PC-9 (cell line): ENCODE data around the gene CDC14C.

Experiments used
- EZH2 ChIP-seq: fragments of 200-600 bp; sonication (generic); IDR thresholded peaks from 2 replicates; pipeline ENCODE4 v1.8.0; 2017; ENCODE audit warnings: antibody characterized with exemption, low read depth
- TF ChIP-seq, protein P1 (sequence below): fragments of 200-600 bp; sonication (generic); conservative IDR thresholded peaks from 2 replicates; pipeline ENCODE4 v1.6.1; 2017; ENCODE audit warnings: mixed run types, antibody characterized with exemption, mild to moderate bottlenecking, moderate library complexity

DNA sequence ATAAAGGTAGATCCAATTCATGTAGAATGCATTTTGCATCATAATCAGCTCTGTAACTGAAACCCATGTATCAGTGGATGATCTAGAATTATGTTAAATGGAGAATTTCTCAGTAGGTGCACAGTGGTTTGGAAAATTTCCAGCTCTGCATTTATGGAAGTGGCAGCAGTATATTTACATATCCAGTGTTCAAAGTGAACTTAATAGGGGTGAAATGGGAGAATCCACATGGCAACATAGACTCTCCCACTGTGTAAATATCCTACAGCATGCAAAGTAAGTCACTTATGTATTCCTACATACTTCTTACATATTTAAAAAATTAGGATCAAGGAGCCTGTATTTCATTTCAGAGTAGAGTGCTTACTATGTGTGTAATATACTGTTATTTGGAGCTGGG, 35.3 kb downstream of the CDC14C start:
- TF ChIP-seq, protein P1, sequence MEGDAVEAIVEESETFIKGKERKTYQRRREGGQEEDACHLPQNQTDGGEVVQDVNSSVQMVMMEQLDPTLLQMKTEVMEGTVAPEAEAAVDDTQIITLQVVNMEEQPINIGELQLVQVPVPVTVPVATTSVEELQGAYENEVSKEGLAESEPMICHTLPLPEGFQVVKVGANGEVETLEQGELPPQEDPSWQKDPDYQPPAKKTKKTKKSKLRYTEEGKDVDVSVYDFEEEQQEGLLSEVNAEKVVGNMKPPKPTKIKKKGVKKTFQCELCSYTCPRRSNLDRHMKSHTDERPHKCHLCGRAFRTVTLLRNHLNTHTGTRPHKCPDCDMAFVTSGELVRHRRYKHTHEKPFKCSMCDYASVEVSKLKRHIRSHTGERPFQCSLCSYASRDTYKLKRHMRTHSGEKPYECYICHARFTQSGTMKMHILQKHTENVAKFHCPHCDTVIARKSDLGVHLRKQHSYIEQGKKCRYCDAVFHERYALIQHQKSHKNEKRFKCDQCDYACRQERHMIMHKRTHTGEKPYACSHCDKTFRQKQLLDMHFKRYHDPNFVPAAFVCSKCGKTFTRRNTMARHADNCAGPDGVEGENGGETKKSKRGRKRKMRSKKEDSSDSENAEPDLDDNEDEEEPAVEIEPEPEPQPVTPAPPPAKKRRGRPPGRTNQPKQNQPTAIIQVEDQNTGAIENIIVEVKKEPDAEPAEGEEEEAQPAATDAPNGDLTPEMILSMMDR, result no peak
- no peak for TF ChIP-seq EZH2
